ENCODE measurements around the gene GAS2L1.
"Not testable (repeated sequence)": the region's sequence is repeated elsewhere in the genome, so short reads cannot be mapped to it uniquely, and the experiment has no call there.

GAS2L1 gene

GRCh38 chr22:29342577-29343312, 36.3 kb downstream of the GAS2L1 start:
- TF ChIP-seq POLR2AphosphoS5 (IDR thresholded peaks at IDR 0.05; ENCODE audit: borderline replicate concordance, low read depth, low read length) (no peak), FOXP2 (optimal IDR thresholded peaks at IDR 0.05; ENCODE audit: control extremely low read depth, extremely low read length, insufficient read depth) (no peak), EZH2 (IDR thresholded peaks at IDR 0.05) (no peak)
- no peak for DNase-seq (ENCODE audit: low read depth, low spot score)
- H3K27ac ChIP-seq = no peak overlapping the region

DNA sequence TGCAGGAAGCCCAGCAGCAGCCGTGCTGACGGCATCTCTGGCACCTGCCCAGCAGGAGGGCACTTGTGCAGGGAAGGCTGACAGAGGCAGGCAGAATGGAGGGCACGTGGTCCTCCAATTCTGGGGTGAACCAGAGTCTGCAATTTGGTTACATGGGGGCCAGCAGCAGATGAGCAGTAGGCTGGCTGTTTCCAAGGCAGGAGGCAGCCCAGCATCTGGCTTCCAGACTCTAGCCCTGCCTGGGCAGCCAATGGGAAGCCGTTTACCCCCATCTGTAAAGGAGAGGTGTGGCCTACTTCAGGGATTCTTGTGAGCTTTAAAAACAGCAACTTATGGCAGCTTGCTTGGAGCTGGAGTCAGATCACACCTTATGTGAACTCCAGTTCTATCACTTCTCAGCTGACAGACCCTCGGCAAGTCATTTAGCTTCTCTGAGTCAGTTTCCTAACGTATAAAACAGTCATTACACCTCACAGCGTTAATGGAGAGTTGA, 36.9 kb downstream of the GAS2L1 start:
- Histone ChIP-seq H3K27ac (no peak overlapping the region), H3K9me3 (ENCODE audit: low read depth, low read length) (no peaks in the 10 kb centered on the region), H3K36me3 (ENCODE audit: insufficient read depth, low read length) (peaks cover 43% of the 10 kb centered on the region; the same call in 1 of the 2 replicates), H3K9ac (ENCODE audit: insufficient read length) (no peak overlapping the region), H3K4me3 (no peak overlapping the region; the same call in 1 of the 2 replicates)
- TF ChIP-seq FOXP2 (optimal IDR thresholded peaks at IDR 0.05; ENCODE audit: control extremely low read depth, extremely low read length, insufficient read depth) = no peak
- TF ChIP-seq EZH2 (IDR thresholded peaks at IDR 0.05) = no peak
- TF ChIP-seq POLR2AphosphoS5 (IDR thresholded peaks at IDR 0.05; ENCODE audit: borderline replicate concordance, low read depth, low read length) = no peak
- no peak for DNase-seq (ENCODE audit: low read depth, low spot score)

More at GRCh38 chr22:29342577-29343312, 36.3 kb downstream of the GAS2L1 start:
- Histone ChIP-seq H3K4me3 (no peak overlapping the region), H3K9me3 (ENCODE audit: low read depth, low read length) (no peaks in the 10 kb centered on the region), H3K36me3 (ENCODE audit: insufficient read depth, low read length) (peaks cover 44% of the 10 kb centered on the region; the same call in 1 of the 2 replicates), H3K9ac (ENCODE audit: insufficient read length) (no peak overlapping the region)

- H3K9me3 ChIP-seq (ENCODE audit: low read depth, low read length) = no peaks in the 10 kb centered on the region
- peaks cover 45% of the 10 kb centered on the region; the same call in 1 of the 2 replicates for H3K36me3 ChIP-seq (ENCODE audit: insufficient read depth, low read length)
- DNase-seq (ENCODE audit: low read depth, low spot score) = no peak
- no peak overlapping the region for H3K27ac ChIP-seq
- no peak for TF ChIP-seq EZH2 (IDR thresholded peaks at IDR 0.05)
- TF ChIP-seq POLR2AphosphoS5 (IDR thresholded peaks at IDR 0.05; ENCODE audit: borderline replicate concordance, low read depth, low read length) = no peak
- TF ChIP-seq FOXP2 (optimal IDR thresholded peaks at IDR 0.05; ENCODE audit: control extremely low read depth, extremely low read length, insufficient read depth) = no peak
- H3K9ac ChIP-seq (ENCODE audit: insufficient read length) = no peak overlapping the region
- no peak overlapping the region for H3K4me3 ChIP-seq
Measured at GRCh38 chr22:29344137-29344536, 37.7 kb downstream of the GAS2L1 start.

GRCh38 chr22:29344889-29345288, 38.4 kb downstream of the GAS2L1 start:
- not testable (repeated sequence) for H3K4me3 ChIP-seq; DNase-seq (ENCODE audit: low read depth, low spot score); H3K9ac ChIP-seq (ENCODE audit: insufficient read length); H3K27ac ChIP-seq; H3K9me3 ChIP-seq (ENCODE audit: low read depth, low read length)
- peaks cover 50% of the 10 kb centered on the region; the same call in 1 of the 2 replicates for H3K36me3 ChIP-seq (ENCODE audit: insufficient read depth, low read length)

GRCh38 chr22:29345932-29346331, 39.5 kb downstream of the GAS2L1 start:
- Histone ChIP-seq H3K4me3 (no peak overlapping the region), H3K36me3 (ENCODE audit: insufficient read depth, low read length) (peaks cover 44% of the 10 kb centered on the region; the same call in 1 of the 2 replicates), H3K9me3 (ENCODE audit: low read depth, low read length) (no peaks in the 10 kb centered on the region), H3K27ac (no peak overlapping the region), H3K9ac (ENCODE audit: insufficient read length) (no peak overlapping the region)
- DNase-seq (ENCODE audit: low read depth, low spot score) = no peak
- TF ChIP-seq EZH2 (IDR thresholded peaks at IDR 0.05) (no peak), POLR2AphosphoS5 (IDR thresholded peaks at IDR 0.05; ENCODE audit: borderline replicate concordance, low read depth, low read length) (no peak), FOXP2 (optimal IDR thresholded peaks at IDR 0.05; ENCODE audit: control extremely low read depth, extremely low read length, insufficient read depth) (no peak)

GRCh38 chr22:29346659-29347058, 40.2 kb downstream of the GAS2L1 start:
- Histone ChIP-seq H3K9me3 (ENCODE audit: low read depth, low read length) (no peaks in the 10 kb centered on the region), H3K4me3 (no peak overlapping the region), H3K9ac (ENCODE audit: insufficient read length) (no peak overlapping the region), H3K36me3 (ENCODE audit: insufficient read depth, low read length) (peaks cover 45% of the 10 kb centered on the region; the same call in 1 of the 2 replicates), H3K27ac (no peak overlapping the region)
- no peak for TF ChIP-seq FOXP2 (optimal IDR thresholded peaks at IDR 0.05; ENCODE audit: control extremely low read depth, extremely low read length, insufficient read depth)
- no peak for TF ChIP-seq POLR2AphosphoS5 (IDR thresholded peaks at IDR 0.05; ENCODE audit: borderline replicate concordance, low read depth, low read length)
- TF ChIP-seq EZH2 (IDR thresholded peaks at IDR 0.05) = no peak
- no peak for DNase-seq (ENCODE audit: low read depth, low spot score)

- Histone ChIP-seq H3K9ac (ENCODE audit: insufficient read length) (no peak overlapping the region), H3K4me3 (no peak overlapping the region), H3K36me3 (ENCODE audit: insufficient read depth, low read length) (peaks cover 50% of the 10 kb centered on the region; the same call in 1 of the 2 replicates), H3K9me3 (ENCODE audit: low read depth, low read length) (no peaks in the 10 kb centered on the region), H3K27ac (no peak overlapping the region)
- no peak for DNase-seq (ENCODE audit: low read depth, low spot score)
- TF ChIP-seq EZH2 (IDR thresholded peaks at IDR 0.05) (no peak), FOXP2 (optimal IDR thresholded peaks at IDR 0.05; ENCODE audit: control extremely low read depth, extremely low read length, insufficient read depth) (no peak), POLR2AphosphoS5 (IDR thresholded peaks at IDR 0.05; ENCODE audit: borderline replicate concordance, low read depth, low read length) (no peak)
Measured at GRCh38 chr22:29348041-29348440, 41.6 kb downstream of the GAS2L1 start.

DNA sequence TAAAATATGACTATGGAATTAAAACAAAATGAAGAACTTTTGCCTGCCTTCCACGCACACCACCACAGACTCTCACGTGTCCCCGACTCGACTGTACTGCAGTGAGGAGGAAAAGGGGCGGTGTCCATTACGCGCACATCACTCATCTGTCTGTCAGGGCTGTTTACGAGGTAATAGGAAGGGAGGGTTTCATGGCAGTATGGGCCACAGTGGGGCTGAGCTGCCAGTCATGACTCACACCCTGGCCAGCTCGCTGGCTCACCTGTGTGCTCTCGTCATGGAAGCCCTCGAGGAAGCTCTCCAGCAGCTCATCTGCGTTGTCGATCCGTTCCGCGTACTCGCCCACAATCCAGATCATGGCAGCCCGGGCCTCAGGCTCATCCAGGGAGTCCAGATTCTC, 42.5 kb downstream of the GAS2L1 start:
- Histone ChIP-seq H3K36me3 (ENCODE audit: insufficient read depth, low read length) (peaks cover 60% of the 10 kb centered on the region; the same call in 1 of the 2 replicates), H3K9me3 (ENCODE audit: low read depth, low read length) (no peaks in the 10 kb centered on the region), H3K27ac (no peak overlapping the region), H3K4me3 (no peak overlapping the region), H3K9ac (ENCODE audit: insufficient read length) (no peak overlapping the region)
- TF ChIP-seq FOXP2 (optimal IDR thresholded peaks at IDR 0.05; ENCODE audit: control extremely low read depth, extremely low read length, insufficient read depth) = no peak
- no peak for TF ChIP-seq EZH2 (IDR thresholded peaks at IDR 0.05)
- TF ChIP-seq POLR2AphosphoS5 (IDR thresholded peaks at IDR 0.05; ENCODE audit: borderline replicate concordance, low read depth, low read length) = no peak
- DNase-seq (ENCODE audit: low read depth, low spot score) = no peak
